HG03280 (cell line): Measurements from ENCODE around the gene HPSE2.

ENCODE experiments used
- ATAC-seq: cut with Tn5 transposase; IDR thresholded peaks from one replicate; pipeline ENCODE4 v1.9.1; 2021; ENCODE audit warnings: mild to moderate bottlenecking, moderate library complexity; ENCODE audit not compliant: unreplicated experiment

HPSE2 gene

DNA sequence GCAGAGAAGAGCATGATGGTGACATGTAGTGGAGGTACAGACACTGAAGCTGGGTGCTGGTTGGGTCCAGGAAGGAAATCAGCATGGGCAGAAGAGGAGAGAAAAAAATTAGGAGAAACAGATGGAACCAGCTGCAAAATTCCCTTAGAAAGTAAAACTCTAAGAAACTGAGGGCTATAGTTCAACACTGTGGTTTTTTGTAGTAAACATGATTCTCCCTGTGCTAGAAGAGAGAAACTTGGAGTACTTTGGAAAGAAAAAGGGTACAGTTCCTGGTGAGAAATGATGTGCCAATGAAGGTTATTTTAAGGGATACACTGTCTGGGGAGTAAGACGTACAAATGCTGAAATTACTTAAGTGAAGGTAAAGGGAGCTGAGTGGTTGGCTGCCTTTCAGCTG lies 607.4 kb downstream of the HPSE2 start:
- ATAC-seq: no peak

DNA sequence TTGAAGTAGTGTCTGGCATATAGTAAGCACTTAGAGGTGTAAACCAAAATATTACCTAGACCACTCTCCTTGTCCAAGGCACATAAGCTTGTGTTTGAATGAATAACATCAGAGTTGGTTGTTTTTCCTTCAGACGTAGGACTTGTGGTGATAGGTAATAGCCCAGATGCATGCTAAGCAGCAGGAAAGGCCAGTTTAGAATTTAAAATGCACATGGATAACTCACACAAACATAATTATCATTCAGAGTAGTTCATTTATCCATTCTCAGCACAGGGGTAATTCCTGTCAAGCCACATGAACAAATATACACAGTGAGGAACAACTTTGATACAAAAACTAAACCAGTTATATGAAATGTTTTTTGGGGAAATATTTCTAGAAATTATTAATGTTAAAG lies 607.9 kb downstream of the HPSE2 start:
- ATAC-seq: no peak

DNA sequence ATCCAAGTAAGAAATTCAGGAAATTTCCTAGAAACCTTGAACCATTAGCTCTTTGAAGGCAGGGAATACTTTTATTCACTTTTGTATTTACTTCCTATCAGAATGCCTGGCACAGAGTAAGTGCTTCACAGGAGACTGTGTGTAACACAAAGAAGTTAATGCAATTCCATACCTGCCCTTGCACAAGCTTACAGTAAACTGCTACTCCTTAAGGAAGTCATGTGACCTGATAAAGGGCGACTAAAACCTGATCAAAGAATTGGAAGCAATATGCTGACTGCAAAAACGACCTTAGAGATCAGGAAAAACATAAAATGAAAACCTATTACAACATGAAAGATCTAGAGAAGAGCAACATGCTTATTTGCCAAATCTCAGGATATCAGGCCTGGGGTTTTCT lies 610.7 kb downstream of the HPSE2 start:
- ATAC-seq: no peak

DNA sequence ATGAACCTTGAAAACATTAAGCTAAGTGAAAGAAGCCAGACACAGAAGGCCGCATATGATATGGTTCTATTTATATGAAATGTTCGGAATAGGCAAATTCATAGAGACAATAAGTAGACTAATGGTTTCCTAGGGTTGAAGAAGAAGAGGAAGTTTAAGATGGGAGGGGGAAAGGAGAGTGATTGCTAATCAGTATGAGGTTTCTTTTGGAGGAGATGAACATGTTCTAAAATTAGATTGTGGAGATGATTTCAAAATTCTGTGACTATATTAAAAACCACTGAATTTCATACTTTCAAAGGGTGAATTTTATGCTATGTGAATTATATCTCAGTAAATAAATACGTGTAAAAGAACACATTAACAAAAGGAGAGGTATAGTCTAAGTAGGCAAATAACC lies 612.5 kb downstream of the HPSE2 start:
- ATAC-seq: no peak

DNA sequence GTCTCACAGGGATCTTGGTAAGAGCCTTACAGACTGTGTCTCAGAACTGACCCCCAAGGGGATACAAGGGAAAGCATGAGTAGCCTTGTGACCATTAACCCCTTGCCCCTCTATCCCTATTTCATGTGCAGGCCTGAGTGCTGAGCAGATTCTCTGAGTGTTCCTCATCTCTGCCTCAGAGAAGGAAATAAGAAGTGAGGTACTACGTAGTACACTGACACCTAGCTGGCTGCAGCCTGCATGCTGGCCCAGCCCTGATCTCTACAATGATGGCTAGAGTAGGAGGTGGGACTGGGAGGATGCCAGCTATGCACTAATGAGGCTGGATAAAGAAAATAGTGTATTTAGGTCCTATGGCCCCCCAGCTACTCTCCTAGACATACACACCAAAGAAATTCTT lies 614.0 kb downstream of the HPSE2 start:
- no peak for ATAC-seq

DNA sequence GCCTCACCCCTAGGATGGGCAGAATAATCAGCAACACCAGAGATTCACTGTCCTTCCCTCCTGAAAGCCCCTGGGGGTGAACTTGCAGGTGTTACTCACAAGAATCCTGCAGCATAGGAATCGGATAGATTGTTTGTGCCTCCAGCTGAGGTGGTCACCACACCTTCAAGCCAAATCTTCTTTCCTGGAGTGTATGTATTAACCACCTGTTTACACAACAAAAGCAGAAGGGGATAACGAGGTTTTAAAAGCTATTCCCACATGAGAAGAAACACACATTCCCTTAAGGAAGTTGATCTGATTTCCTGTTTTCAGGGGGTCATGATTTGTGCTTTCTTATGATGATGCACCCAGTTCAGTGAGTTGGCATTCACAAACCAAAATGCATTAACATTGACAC lies 615.1 kb downstream of the HPSE2 start:
- ATAC-seq: no peak

DNA sequence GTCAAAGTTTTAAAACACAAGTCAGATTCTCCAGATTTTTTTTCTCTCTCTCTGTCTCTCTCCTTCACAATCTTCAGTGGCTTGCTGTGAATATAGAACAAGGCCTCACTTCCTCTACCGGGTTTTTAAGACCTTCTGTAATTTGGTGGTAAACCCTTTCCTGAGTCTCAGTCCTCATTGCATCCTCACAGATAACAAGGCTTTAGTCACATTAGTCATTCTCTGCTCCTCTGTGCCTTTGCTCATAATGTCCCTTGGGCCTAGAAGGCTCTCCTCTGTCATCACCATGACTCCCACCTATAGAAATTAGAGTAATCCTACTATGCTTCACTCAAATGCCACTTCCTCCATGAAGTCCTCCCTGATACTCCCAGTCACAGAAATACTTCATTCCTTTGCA lies 616.2 kb downstream of the HPSE2 start:
- no peak for ATAC-seq

DNA sequence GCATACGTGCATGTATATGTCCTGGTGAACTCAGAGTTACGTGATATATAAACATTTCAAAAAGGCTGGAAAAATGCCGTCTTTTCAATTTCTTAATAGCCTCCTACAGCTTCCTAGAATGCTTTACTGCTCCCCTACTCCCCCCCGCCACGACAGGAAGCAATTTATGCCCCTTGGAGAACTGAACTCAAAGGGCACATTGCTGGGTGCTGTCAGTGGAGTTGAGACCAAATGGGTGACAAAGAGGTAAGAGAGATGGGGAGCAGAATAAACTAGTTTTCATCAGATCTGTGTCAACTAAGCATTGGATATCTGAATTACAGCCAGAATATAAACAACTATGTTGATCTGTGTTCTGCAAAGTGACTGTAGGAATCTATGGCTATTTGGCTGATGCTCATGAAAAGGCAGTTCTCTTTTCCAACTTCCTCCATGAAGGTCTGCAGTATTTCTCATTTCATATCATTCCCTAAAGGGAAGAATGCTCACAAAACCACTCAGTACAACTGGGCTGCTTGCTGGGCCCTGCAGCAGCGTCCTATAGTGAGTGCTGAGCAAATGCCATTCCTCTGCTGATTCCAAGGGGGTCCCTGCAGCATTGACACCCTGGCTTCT lies 617.6 kb downstream of the HPSE2 start:
- ATAC-seq: no peak

DNA sequence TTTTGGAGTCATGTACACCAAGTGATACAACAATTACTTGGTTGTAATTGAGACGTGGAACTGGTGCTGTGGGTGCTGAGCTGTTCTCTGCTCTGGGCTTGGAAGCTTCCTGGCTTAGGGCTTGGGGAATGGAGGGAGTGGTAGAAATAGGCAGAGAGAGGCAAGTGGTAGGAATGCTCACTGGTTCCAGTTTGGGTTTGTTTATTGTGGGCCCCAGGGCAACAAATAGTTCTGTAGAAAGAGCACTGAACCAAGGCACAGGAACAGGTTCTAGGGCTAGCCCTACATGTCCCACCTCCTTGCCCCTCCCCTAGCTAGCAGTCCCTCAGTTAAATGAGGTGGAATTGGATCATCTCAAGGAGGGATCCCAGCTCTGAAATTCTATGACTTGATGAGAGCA lies 622.2 kb downstream of the HPSE2 start:
- ATAC-seq: no peak

DNA sequence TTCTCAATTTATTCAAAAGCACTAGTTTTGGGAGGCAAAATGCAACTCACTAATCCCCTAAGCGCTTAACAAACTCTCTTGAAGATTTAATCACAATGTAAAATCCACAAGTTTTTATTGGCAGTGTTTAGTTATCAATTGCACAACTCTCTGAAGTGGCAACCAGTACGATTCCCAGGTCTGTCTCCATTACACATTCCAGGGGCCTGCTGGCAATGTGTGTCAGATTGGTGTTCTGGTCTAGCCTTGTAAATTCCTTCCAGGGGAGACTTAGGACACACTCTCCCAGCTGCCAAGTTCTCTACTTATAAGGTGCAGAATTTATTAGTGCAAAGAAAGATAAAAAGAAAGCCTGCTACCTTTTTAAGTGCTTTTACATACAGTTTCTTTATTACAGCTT lies 624.2 kb downstream of the HPSE2 start:
- no peak for ATAC-seq

DNA sequence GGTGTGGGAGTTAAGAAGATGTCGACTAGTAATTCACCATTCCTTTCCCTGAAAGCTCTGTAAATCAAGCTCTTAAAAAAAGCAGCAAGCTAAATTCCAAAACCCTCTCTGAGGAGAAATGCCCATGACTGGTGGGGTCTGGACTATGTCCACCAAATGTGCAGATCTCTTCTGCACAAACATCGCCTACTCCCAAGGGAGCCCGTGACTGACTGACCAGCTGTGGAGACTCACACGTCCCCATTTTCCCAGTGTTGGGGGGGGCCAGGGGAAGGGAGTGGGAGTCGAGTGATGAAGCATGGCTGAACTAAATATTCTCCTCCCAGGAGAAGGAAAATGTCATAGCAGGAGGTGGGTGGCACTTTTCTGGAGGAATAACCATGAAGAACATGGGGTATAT lies 624.8 kb downstream of the HPSE2 start:
- ATAC-seq: no peak

DNA sequence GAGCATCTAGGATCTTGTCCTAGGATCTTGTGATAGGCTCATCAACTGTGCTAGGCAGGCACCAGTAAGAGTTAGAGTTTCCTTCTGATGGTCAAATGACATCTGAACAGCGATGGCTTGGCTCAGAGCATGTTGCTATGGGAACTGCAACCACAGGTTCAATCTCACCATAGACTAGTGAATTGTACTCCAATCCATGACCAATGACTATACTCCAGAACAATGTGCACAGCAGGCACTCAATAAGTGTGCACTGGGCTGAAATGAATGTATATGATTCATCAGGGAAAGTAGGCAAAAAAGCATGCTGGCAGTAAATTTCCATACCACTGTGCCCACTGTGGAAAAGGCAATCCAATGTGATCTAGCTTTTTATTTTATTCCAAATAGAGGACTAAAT lies 625.4 kb downstream of the HPSE2 start:
- ATAC-seq: no peak

DNA sequence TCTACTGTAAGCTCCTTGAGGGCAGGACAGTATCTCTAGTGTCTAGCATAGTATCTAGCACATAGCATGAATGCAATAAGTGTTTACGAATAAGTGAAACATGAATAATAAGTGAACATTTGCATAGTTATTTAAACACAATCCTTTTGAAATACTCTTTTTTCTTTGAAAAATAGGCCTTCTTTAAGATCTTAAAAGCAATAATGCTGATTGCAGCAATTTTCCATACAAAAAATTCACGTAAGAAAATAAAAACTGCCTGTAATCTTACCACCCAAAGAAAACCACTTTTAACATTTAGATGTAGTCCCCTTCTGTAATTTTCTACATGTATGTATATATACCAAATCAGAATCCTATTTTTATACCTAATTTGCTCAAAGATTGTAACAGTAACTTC lies 626.4 kb downstream of the HPSE2 start:
- ATAC-seq: no peak

DNA sequence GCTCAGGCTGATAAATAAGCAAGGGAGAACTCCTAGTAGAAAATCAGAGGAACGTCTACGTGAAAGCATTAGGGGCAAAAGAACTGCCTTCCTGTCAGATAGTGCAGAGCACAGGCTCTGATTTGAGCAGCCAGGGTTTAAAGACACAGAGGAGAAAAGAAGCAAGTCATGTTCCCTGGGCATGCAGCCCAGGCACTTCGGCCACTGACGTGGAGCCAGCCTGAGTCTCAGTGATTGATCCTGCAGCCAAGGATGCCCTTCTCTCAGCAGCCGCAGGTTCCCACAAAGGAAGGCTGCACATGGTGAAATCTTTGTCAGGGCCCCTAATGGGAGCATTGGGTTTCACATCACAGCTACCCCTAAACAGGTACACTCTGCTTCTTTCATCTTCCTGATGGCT lies 627.2 kb downstream of the HPSE2 start:
- ATAC-seq: no peak

DNA sequence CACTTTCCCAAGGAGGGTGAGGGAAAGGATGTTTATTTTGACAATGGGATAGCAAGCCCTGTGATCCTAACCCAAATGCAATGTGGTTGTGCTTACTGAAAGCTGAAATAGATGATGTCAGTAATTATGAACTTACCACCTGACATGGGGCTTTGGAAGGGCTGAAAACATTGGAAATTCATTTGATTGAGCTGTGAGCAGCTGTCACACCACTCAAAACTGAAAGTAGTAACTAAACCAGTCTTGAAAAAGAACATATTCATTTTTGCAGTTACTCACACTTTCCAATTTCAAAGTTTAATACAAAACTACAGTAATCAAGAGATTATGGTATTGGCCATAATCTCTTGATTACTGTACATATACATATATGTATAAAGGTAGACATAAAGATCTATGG lies 633.4 kb downstream of the HPSE2 start:
- ATAC-seq: no peak

DNA sequence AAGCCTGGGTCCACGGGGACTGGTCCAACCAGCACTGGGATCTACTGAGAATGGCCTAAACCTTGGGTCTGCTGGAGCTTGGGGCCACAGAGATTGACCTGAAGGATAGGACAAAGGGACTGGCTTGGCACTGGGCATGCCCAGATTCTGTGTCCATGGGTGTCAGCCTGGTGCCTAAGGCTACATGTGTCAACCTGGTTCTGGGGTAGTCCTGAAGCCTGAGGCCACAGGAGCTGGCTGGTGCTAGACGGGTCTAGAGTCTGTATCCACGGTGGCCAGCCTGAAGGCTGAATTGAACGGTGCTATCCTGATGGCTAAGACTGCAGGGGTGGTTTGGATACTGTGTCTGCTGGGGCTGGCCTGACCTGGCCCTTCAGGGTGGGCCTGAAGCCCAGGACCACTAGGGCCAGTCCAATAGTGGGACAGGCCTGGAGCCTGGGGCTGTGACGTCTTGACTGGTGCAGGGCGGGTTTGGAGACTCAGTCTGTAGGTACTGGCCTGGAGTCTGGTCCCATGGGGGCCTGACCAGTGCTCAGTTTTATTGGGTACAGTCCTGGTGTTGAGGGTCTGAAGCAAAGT lies 636.5 kb downstream of the HPSE2 start:
- ATAC-seq: no peak

DNA sequence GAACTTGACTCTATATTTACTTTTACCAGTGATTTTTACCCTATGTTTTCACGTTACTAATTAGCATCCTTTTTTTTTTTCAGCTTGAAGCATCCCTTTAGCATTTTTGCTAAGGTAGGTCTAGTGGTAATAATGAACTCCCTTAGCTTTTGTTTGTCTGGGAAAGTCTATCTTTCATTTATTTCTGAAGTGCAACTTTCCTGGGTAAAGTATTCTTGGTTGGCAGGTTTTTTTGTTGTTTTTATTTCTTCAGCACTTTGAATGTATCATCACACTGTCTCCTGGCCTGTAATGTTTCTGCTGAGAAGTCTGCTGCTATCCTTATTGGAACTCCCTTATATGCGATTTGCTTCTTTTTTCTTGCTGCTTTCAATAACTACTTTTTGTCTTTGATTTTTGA lies 639.2 kb downstream of the HPSE2 start:
- ATAC-seq: no peak

DNA sequence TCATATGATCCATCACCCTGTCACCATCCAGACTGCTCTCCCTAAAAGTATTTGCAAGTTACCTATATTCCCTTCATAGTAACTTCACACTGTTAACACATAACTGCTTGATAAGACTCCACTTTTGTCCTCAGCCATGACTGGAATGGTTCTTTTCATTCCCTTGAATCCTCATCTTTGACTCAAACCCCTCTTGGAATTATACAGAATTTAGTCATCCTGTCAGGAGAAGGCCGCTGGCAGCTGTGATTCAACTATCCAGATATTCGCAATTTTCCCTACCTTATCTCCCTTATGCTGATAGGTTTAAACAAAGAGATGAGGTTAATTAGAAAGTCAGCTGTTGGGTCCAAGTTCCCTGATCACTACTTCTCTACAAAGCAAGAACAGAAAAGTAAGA lies 646.0 kb downstream of the HPSE2 start:
- no peak for ATAC-seq

DNA sequence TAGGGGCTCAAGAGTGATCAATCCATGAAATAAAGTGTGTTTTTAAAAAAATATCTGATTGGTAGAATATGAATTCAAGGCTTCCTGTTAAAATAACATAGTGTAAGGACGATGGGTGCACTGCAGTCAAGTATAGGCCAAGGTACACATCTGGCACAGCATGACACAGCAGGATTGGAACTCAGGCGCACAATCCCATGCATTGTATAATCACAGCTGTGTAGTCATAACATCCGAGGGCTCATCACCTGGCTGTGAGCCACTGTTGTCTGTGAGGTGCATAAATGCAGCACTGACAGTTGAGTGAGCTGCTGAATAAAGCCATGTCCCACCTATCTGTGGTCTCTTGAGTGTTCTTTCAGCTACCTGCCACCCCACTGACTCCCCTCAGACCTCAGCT lies 646.6 kb downstream of the HPSE2 start:
- no peak for ATAC-seq

DNA sequence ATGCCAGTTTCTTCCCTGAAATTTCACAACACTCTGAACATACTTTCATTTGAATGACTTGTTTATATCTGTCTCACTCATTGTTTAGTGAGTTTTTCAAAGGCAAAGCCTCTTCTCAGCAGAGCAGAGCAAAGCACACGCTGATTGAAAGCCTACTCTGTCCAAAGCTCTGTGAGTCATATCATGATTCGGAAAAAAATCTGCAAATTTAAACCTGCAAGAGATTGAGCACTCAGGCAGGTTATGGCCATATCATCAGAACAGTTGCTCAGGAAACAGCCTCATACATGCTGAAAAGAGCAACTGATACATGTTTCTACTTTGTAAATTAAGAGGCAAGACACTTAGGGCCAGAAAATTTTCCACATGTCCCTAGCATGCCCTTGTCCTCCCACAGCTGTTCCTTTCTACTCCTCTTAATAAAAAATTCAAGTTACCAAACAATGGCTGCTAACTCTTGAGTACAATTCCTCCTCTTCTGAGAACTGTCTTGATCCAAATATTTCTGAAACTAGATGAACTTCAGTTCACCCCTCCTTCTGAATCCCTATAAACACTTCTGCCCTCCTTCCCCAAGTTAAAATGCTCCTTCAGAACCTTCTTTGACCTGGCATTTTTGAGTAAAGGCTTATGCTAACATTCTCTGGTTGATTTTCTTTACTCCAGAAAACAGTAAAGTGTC lies 648.4 kb downstream of the HPSE2 start:
- ATAC-seq: no peak

DNA sequence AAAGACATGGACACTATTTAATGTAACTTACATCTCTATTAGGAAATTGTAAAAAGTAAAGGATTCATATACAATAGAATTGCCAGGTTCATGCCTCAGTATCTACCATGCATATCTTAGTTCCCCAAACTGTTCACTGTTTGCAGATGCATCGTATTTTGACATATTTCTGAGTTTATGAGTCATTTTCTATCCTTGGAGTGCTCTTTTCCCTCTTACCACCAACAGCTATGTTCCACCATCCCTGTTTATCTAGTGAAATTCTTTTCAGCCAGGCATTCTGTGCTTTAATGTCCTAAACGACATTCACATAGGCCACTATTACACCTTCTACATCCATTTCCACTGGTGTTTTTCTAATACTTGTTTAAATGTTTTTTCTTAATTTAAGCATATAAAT lies 649.6 kb downstream of the HPSE2 start:
- ATAC-seq: no peak

DNA sequence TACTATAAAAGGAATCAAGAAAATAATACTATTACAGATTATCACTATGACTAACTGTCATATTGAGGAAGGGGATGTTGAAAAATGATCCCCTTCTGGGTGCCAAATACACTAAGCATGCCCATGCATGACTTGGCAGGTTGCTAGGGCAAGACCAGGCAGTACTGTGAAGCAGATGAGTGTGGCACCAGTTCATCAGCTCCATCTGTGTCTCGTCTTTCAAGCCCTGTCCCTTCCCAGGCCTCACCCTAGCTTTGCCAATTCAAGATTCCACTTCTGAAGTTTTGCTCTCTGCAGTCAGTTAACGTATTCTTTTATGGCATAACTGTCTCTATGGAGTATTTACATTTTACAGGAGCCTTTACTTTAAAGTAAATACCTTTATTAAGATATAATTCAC lies 653.3 kb downstream of the HPSE2 start:
- ATAC-seq: no peak

DNA sequence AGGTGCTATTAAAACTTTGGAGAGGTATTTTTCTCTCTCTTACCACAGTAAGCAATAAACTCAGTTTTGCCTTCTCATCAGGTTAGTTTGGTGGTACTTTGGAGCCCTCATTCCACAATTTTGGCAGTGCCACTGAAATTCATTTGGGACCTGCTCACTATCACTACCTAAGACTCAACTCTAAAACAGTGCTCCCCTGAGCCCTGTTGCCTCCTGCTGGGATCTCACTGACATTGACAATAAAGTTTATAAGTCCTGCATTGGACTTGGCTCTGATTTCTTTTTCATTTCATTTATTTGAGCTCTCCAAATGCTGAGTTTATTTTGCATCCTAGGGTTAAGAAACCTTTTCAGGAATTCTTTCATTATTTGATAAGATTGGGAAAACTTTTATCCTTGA lies 658.1 kb downstream of the HPSE2 start:
- ATAC-seq: no peak
